AG09319 (cell line): Measurements from ENCODE around the gene NUDCD3.

Experiments
- DNase-seq: peaks from one replicate; pipeline ENCODE4 v3.0.0-alpha.2; 2010; ENCODE audit warnings: low read depth; ENCODE audit errors: extremely low read depth
- CTCF ChIP-seq: IDR thresholded peaks from 2 replicates; pipeline ENCODE4 v1.5.1; 2011; ENCODE audit warnings: low read depth, mild to moderate bottlenecking, inconsistent platforms, low read length, moderate library complexity

The NUDCD3 gene

GRCh38 chr7:44498230-44498954 lies 7.9 kb upstream of the NUDCD3 start:
- TF ChIP-seq CTCF, result no peak

GRCh38 chr7:44497155-44498027 lies 6.9 kb upstream of the NUDCD3 start:
- no peak for DNase-seq
- TF ChIP-seq CTCF, result no peak

More at GRCh38 chr7:44498230-44498954, 7.9 kb upstream of the NUDCD3 start:
- DNase-seq, result no peak

- no peak for DNase-seq
- TF ChIP-seq CTCF, result no peak
These were observed 5.9 kb upstream of the NUDCD3 start for GRCh38 chr7:44496385-44496784.

GRCh38 chr7:44494960-44495359 lies 4.5 kb upstream of the NUDCD3 start:
- no peak for TF ChIP-seq CTCF
- DNase-seq, result no peak

- no peak for DNase-seq
- no peak for TF ChIP-seq CTCF
These were observed 771 bp upstream of the NUDCD3 start for GRCh38 chr7:44491229-44491628.

- DNase-seq, result no peak
- TF ChIP-seq CTCF, result no peak
These were observed 505 bp downstream of the NUDCD3 start for GRCh38 chr7:44489955-44490350.

- no peak for TF ChIP-seq CTCF
- DNase-seq, result no peak
These were observed 1.5 kb downstream of the NUDCD3 start for GRCh38 chr7:44488955-44489354.
